Measurements from ENCODE around the gene SH3TC1. TPM values are rescaled to one million over a fixed set of nuclear protein-coding genes. Genes with fewer than 3 reads are reported as not detected.
A peak's percentile ranks its signal among the peaks of the same experiment; 100 is the strongest.

Gene SH3TC1
- total and polyA plus RNA-seq, 2 of the 13 experiments (the other 11 are each of a cell fraction or from before 2014, with no cell fraction given): 14.9 to 21.8 TPM

DNA sequence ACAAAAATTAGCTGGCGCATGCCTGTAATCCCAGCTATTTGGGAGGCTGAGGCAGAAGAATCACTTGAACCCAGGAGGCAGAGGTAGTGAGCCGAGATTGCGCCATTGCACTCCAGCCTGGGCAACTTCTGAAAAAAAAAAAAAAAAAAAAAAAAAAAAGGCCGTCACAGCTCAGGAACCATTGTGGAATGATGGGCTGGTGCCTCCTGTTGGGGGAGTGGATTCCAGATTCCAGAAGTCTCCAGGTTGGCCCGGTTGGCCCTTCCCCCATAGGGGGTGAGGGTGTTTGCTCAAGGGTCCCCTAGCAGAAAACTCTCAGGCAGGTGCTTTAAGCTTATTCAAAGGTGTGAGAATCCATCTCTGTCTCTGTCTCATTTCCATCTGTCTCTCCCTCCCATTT, 11.5 kb downstream of the SH3TC1 start:
- no peak overlapping the region for H2AFZ ChIP-seq (ENCODE audit: low read length)
- no peaks in the 10 kb centered on the region for H3K9me3 ChIP-seq (ENCODE audit: low read length)
- H4K20me1 ChIP-seq (ENCODE audit: insufficient read depth, low read length): 0 out of 2 replicates have a peak, but pooled peaks cover 2% of the 10 kb centered on the region
- no peaks in the 10 kb centered on the region for H3K79me2 ChIP-seq (ENCODE audit: insufficient read depth, low read length)
- DNase-seq (ENCODE audit: low spot score) (no peak), FAIRE-seq (no peak), ATAC-seq (no peak)
- H3K4me2 ChIP-seq (ENCODE audit: low read depth, low read length): no peak overlapping the region
- no peaks in the 10 kb centered on the region for H3K27me3 ChIP-seq (ENCODE audit: control insufficient read depth in 1 of 2, insufficient read depth in 2 of 2, low read length in 2 of 2)
- H3K27ac ChIP-seq (ENCODE audit: extremely low read length, insufficient read depth, low read length): no peak overlapping the region
- no peak overlapping the region for H3K9ac ChIP-seq (ENCODE audit: insufficient read depth, low read depth, low read length)
- H3K4me1 ChIP-seq (ENCODE audit: insufficient read depth, low read length): no peaks in the 10 kb centered on the region
- ChIA-PET POLR2A (no interaction called here), CTCF (ENCODE audit: low intra/inter-chr PET ratio, low total read pairs) (no interaction called here)
- intact Hi-C loops (cut with micrococcal nuclease; ENCODE audit: unreplicated experiment) (no loop called here), in situ Hi-C loops (cut with HindIII; ENCODE audit: extremely low pct_ligation_motif_present, low pct_unique_long_range_greater_than_20kb) (no loop called here)
- no peak overlapping the region for H3K4me3 ChIP-seq (replicated peaks in 1 of 3; ENCODE audit: insufficient read depth in 1 of 3, low read depth in 2 of 3, low read length in 3 of 3)
- whole genome bisulfite sequencing (ENCODE audit: low lambda C conversion rate): 85% methylated on average over 5 of the region's 5 CpGs
- BruUV-seq (replicated peaks): no TSS peak
- H3K36me3 ChIP-seq (replicated peaks in 1 of 2; ENCODE audit: control insufficient read depth in 1 of 2, insufficient read depth in 2 of 2, low read length in 2 of 2): peaks cover 25 to 54% of the 10 kb centered on the region in 2 experiments
- TF ChIP-seq, protein P1, sequence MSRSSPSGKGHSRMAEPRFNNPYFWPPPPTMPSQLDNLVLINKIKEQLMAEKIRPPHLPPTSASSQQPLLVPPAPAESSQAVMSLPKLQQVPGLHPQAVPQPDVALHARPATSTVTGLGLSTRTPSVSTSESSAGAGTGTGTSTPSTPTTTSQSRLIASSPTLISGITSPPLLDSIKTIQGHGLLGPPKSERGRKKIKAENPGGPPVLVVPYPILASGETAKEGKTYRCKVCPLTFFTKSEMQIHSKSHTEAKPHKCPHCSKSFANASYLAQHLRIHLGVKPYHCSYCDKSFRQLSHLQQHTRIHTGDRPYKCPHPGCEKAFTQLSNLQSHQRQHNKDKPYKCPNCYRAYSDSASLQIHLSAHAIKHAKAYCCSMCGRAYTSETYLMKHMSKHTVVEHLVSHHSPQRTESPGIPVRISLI (CRISPR knock-in tag; IDR thresholded peaks at IDR 0.05; ENCODE audit: borderline replicate concordance): peak; percentile 35; the same call in 1 of the 2 replicates
- TF ChIP-seq, protein P2, sequence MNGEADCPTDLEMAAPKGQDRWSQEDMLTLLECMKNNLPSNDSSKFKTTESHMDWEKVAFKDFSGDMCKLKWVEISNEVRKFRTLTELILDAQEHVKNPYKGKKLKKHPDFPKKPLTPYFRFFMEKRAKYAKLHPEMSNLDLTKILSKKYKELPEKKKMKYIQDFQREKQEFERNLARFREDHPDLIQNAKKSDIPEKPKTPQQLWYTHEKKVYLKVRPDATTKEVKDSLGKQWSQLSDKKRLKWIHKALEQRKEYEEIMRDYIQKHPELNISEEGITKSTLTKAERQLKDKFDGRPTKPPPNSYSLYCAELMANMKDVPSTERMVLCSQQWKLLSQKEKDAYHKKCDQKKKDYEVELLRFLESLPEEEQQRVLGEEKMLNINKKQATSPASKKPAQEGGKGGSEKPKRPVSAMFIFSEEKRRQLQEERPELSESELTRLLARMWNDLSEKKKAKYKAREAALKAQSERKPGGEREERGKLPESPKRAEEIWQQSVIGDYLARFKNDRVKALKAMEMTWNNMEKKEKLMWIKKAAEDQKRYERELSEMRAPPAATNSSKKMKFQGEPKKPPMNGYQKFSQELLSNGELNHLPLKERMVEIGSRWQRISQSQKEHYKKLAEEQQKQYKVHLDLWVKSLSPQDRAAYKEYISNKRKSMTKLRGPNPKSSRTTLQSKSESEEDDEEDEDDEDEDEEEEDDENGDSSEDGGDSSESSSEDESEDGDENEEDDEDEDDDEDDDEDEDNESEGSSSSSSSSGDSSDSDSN (CRISPR knock-in tag; IDR thresholded peaks at IDR 0.05): no peak

GRCh38 chr4:8211251-8211650, 12.2 kb downstream of the SH3TC1 start:
- Histone ChIP-seq H3K4me1 (ENCODE audit: insufficient read depth, low read length) (no peaks in the 10 kb centered on the region), H2AFZ (ENCODE audit: low read length) (no peak overlapping the region), H3K79me2 (ENCODE audit: insufficient read depth, low read length) (no peaks in the 10 kb centered on the region), H3K27ac (ENCODE audit: extremely low read length, insufficient read depth, low read length) (no peak overlapping the region), H3K4me2 (ENCODE audit: low read depth, low read length) (no peak overlapping the region), H4K20me1 (ENCODE audit: insufficient read depth, low read length) (no peaks in the 10 kb centered on the region), H3K27me3 (ENCODE audit: control insufficient read depth in 1 of 2, insufficient read depth in 2 of 2, low read length in 2 of 2) (no peaks in the 10 kb centered on the region), H3K9ac (ENCODE audit: insufficient read depth, low read depth, low read length) (no peak overlapping the region), H3K4me3 (replicated peaks in 1 of 3; ENCODE audit: insufficient read depth in 1 of 3, low read depth in 2 of 3, low read length in 3 of 3) (no peak overlapping the region), H3K36me3 (replicated peaks in 1 of 2; ENCODE audit: control insufficient read depth in 1 of 2, insufficient read depth in 2 of 2, low read length in 2 of 2) (peaks cover 30 to 58% of the 10 kb centered on the region in 2 experiments), H3K9me3 (ENCODE audit: low read length) (no peaks in the 10 kb centered on the region)
- DNase-seq (ENCODE audit: low spot score): no peak
- WGBS (ENCODE audit: low lambda C conversion rate): 82% methylated on average over 8 of the region's 8 CpGs
- in situ Hi-C loops (cut with HindIII; ENCODE audit: extremely low pct_ligation_motif_present, low pct_unique_long_range_greater_than_20kb): no loop called here
- ChIA-PET POLR2A (no interaction called here), CTCF (ENCODE audit: low intra/inter-chr PET ratio, low total read pairs) (no interaction called here)
- no peak for ATAC-seq
- intact Hi-C loops (cut with micrococcal nuclease; ENCODE audit: unreplicated experiment): no loop called here
- FAIRE-seq: no peak
- no TSS peak for BruUV-seq (replicated peaks)
- no peak for TF ChIP-seq MED8 (CRISPR knock-in tag; IDR thresholded peaks at IDR 0.05; ENCODE audit: insufficient replicate concordance)
- no peak for TF ChIP-seq MEIS2 (CRISPR knock-in tag; IDR thresholded peaks at IDR 0.05)
- TF ChIP-seq ZBTB25 (CRISPR knock-in tag; IDR thresholded peaks at IDR 0.05): no peak
- TF ChIP-seq ZXDC (CRISPR knock-in tag; IDR thresholded peaks at IDR 0.05): no peak

Measured in HepG2 (cell line).